Upper lobe of left lung (tissue), 6 donors: Measurements from ENCODE around the gene MAST4. TPM values are rescaled to one million over a fixed set of nuclear protein-coding genes. Genes with fewer than 3 reads are reported as not detected.

ENCODE experiments used
- ATAC-seq, 2 donors: fragments of 200-7000 bp; cut with Tn5 transposase; one replicate each; pipeline ENCODE4 v1.9.1; 2022; ENCODE audit warnings: mild to moderate bottlenecking in 2 of 2, moderate library complexity in 2 of 2; ENCODE audit not compliant: low FRiP score in 2 of 2
- DNase-seq, 2 donors: peaks; one replicate each; pipeline ENCODE4 v3.0.0-alpha.2; 2019 to 2020
- H3K27ac ChIP-seq, 4 donors: fragments of 200-600 bp; sonication (generic); one replicate each; pipeline ENCODE4 v1.5.1; 2016 to 2019
- H3K27me3 ChIP-seq, 4 donors: fragments of 200-600 bp; sonication (generic); one replicate each; pipeline ENCODE4 v1.5.1; 2017 to 2019
- H3K36me3 ChIP-seq, 4 donors: fragments of 200-600 bp; sonication (generic); one replicate each; pipeline ENCODE4 v1.5.1; 2016 to 2019
- H3K4me1 ChIP-seq, 4 donors: fragments of 200-600 bp; sonication (generic); one replicate each; pipeline ENCODE4 v1.5.1; 2018 to 2019
- H3K4me3 ChIP-seq, 4 donors: fragments of 200-600 bp; sonication (generic); one replicate each; pipeline ENCODE4 v1.5.1; 2017 to 2019; ENCODE audit warnings: mild to moderate bottlenecking in 2 of 4, moderate library complexity in 1 of 4
- H3K9me3 ChIP-seq, 4 donors: fragments of 200-600 bp; sonication (generic); one replicate each; pipeline ENCODE4 v1.5.1; 2018 to 2019
- EP300 ChIP-seq, 4 donors: sonication (generic); formaldehyde crosslinking; IDR thresholded peaks; one replicate each; pipeline ENCODE4 v1.5.1; 2017; ENCODE audit warnings: antibody characterized with exemption in 4 of 4, control low read depth in 2 of 4
- POLR2A ChIP-seq, 4 donors: fragments of 450-650 bp; IDR thresholded peaks; one replicate each; pipeline ENCODE4 v1.5.1; 2016 to 2017; ENCODE audit warnings: antibody characterized with exemption in 4 of 4, mild to moderate bottlenecking in 2 of 4
- POLR2AphosphoS5 ChIP-seq, 2 donors: sonication (generic); formaldehyde crosslinking; IDR thresholded peaks; one replicate each; pipeline ENCODE4 v1.5.1; 2017; ENCODE audit warnings: antibody characterized with exemption in 2 of 2
- WGBS, 2 donors: methylation state at CpG; one replicate each; pipeline ENCODE4 v1.1.5; 2017 to 2018; 5-methylcytosine and 5-hydroxymethylcytosine counted together
- total RNA-seq, 6 donors: library from RNA; depleted of rRNA in 4 of 6; stranded (reverse); fragments of >200 nt in 4 of 6; gene quantifications; one replicate each; pipeline versions ENCODE4 v1.1.0 to v1.2.1, GENCODE V29; 2016 to 2021
- TF ChIP-seq, protein P1 (sequence below), 6 experiments: fragments of 450-650 bp in 4 of 6; fragments of 200-600 bp in 2 of 6; sonication (generic) in 2 of 6; IDR thresholded peaks; one replicate each; pipeline ENCODE4 v1.5.1; 2016 to 2019; ENCODE audit warnings: antibody characterized with exemption in 6 of 6
- donor health status: DM: no; HTN: no; CAD: no; lungs with moderate emphysema.
- donor health status: DM: no; HTN: yes; CAD: no; lungs with severe emphysema.

MAST4 gene
- total RNA-seq, 6 donors from 2014 or later = 44.8 to 229 (median 66.4) TPM

DNA sequence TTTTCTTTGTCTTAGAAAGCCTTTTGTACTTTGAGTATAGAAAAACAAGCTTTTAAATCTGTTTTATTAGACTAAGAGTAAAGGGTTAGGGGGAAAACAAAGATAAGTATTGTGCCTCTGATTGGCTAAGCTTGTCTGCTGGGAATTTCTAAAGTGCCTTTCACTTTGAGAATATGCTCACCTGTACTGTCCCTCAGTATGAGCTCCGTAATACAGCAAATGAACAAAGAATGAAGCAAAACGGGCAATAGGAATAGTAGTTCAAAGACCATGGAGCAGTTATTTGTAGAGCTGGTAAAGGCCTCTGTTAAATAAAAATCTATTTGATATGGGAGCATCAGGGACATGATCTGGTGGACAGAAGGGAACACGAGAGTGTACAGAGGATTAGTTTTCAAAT lies 277.8 kb downstream of the MAST4 start:
- Histone ChIP-seq H3K36me3 (no peaks in the 10 kb centered on the region), H3K4me1 (peaks cover 0 to 4% (median 0%) of the 10 kb centered on the region in 4 donors), H3K27ac (no peak overlapping the region), H3K4me3 (no peak overlapping the region), H3K27me3 (no peaks in the 10 kb centered on the region), H3K9me3 (no peaks in the 10 kb centered on the region)
- DNase-seq (no peak), ATAC-seq (no peak)
- TF ChIP-seq POLR2A (IDR thresholded peaks at IDR 0.05) = no peak
- no peak for TF ChIP-seq EP300 (IDR thresholded peaks at IDR 0.05)
- TF ChIP-seq, protein P1, sequence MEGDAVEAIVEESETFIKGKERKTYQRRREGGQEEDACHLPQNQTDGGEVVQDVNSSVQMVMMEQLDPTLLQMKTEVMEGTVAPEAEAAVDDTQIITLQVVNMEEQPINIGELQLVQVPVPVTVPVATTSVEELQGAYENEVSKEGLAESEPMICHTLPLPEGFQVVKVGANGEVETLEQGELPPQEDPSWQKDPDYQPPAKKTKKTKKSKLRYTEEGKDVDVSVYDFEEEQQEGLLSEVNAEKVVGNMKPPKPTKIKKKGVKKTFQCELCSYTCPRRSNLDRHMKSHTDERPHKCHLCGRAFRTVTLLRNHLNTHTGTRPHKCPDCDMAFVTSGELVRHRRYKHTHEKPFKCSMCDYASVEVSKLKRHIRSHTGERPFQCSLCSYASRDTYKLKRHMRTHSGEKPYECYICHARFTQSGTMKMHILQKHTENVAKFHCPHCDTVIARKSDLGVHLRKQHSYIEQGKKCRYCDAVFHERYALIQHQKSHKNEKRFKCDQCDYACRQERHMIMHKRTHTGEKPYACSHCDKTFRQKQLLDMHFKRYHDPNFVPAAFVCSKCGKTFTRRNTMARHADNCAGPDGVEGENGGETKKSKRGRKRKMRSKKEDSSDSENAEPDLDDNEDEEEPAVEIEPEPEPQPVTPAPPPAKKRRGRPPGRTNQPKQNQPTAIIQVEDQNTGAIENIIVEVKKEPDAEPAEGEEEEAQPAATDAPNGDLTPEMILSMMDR (IDR thresholded peaks at IDR 0.05) = no peak
- TF ChIP-seq POLR2AphosphoS5 (IDR thresholded peaks at IDR 0.05) = no peak
- WGBS, 2 donors = 67 to 84% methylated on average over 3 of the region's 3 CpGs

DNA sequence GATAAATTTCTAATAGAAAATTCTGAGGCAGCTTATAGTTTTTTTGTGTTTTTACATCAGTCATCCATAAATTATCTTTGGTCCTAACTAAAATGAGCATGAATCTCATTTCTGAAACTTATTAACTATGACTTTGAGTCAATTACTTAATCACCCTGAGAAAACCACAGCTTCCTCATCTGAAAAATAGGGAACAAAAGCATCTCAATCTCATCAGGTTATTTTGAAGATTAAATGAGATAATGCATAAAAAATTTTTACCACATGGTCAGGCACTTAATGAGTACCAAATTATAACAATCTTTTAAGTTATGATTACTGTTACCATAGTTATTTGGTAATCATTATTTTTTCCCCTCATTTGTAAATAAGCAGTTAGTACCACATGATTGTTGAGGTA lies 279.1 kb downstream of the MAST4 start:
- ATAC-seq = no peak
- H3K9me3 ChIP-seq = no peaks in the 10 kb centered on the region
- peaks cover 0 to 4% (median 0%) of the 10 kb centered on the region in 4 donors for H3K4me1 ChIP-seq
- DNase-seq = no peak
- H3K36me3 ChIP-seq = no peaks in the 10 kb centered on the region
- H3K4me3 ChIP-seq = no peak overlapping the region
- TF ChIP-seq, protein P1 (IDR thresholded peaks at IDR 0.05) = no peak
- TF ChIP-seq POLR2AphosphoS5 (IDR thresholded peaks at IDR 0.05) (no peak), POLR2A (IDR thresholded peaks at IDR 0.05) (no peak), EP300 (IDR thresholded peaks at IDR 0.05) (no peak)
- H3K27ac ChIP-seq = no peak overlapping the region
- H3K27me3 ChIP-seq = no peaks in the 10 kb centered on the region

DNA sequence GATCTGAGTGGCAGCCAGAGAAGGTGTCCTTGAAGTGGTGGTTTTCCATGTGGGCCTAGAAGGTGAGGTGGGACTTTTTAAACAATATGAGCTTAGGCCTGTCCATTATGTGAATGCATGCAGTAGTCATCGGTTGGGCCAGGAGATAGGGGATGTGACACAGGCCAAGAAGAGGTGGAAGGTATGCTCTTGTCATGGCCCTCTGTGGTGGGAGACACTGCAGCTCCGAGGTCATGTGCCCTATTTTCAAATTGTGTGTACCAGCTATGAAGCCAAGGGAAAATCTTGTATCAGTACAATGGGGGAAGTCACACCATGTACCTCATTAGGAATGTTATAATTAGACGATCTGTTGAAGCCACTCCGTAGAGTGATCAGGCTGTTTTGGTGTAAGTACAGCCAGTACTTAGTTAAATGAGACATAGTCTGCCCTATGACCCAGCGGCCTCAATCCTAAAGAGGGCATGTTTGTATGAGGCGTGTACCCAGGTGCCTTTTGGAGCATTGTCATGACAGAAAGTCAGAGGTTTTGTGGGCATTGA lies 280.1 kb downstream of the MAST4 start:
- no peaks in the 10 kb centered on the region for H3K36me3 ChIP-seq
- H3K4me3 ChIP-seq = no peak overlapping the region
- no peak overlapping the region for H3K27ac ChIP-seq
- peaks cover under 1 to 6% (median 3%) of the 10 kb centered on the region in 4 donors for H3K4me1 ChIP-seq
- ATAC-seq (no peak), DNase-seq (no peak)
- no peaks in the 10 kb centered on the region for H3K27me3 ChIP-seq
- no peaks in the 10 kb centered on the region for H3K9me3 ChIP-seq
- no peak for TF ChIP-seq EP300 (IDR thresholded peaks at IDR 0.05)
- TF ChIP-seq, protein P1 (IDR thresholded peaks at IDR 0.05) = no peak
- 97 to 99% methylated on average over 6 of the region's 6 CpGs for WGBS, 2 donors

DNA sequence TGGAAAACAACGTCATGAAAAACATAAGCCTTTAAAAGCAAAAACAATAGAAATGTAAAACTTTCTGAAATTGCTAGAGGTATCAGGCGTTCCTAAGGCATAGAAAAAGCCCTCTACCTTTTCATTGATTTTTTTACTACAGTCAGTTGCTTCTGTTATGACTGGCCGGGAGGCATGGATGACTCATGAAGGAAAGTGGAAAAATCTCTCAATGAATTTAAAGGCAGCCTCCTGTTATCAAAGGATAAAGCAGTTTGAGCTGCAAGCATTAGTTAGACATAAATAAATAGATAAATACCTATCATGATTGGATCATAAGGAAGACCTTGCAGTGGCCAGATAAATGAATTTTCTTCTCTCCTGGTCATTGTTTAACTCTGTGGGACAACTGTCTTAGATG lies 281.6 kb downstream of the MAST4 start:
- no peaks in the 10 kb centered on the region for H3K36me3 ChIP-seq
- no peaks in the 10 kb centered on the region for H3K9me3 ChIP-seq
- DNase-seq (no peak), ATAC-seq (no peak)
- WGBS, 2 donors = 85 to 87% methylated on average over 3 of the region's 3 CpGs
- peaks cover 10 to 16% (median 13%) of the 10 kb centered on the region in 4 donors for H3K4me1 ChIP-seq
- TF ChIP-seq POLR2A (IDR thresholded peaks at IDR 0.05) = no peak
- no peak for TF ChIP-seq POLR2AphosphoS5 (IDR thresholded peaks at IDR 0.05)
- TF ChIP-seq, protein P1 (IDR thresholded peaks at IDR 0.05) = no peak
- no peak for TF ChIP-seq EP300 (IDR thresholded peaks at IDR 0.05)
- H3K27me3 ChIP-seq = no peaks in the 10 kb centered on the region
- no peak overlapping the region for H3K4me3 ChIP-seq
- H3K27ac ChIP-seq = no peak overlapping the region

DNA sequence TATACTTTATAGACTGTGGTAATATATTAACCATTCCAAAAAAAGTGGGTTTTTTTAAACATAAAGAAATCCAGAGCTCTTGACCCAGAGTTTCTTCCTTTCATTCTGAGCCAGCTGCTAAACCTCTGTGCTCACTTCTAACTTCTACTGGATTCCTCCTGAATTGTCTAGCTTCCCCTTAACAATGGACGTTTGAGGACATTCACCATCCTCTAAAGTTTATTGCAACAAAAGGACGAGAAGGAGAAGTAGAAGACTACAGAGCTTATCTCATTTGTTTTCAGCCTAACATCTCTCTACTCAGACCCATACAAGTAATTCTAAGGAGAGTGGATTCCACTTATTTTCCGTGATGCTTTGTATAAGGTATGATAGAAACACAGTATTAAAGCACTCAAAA lies 284.2 kb downstream of the MAST4 start:
- Histone ChIP-seq H3K9me3 (no peaks in the 10 kb centered on the region), H3K27me3 (no peaks in the 10 kb centered on the region), H3K27ac (peak overlapping the region in 2 of 4 donors; percentile 2 to 59), H3K36me3 (no peaks in the 10 kb centered on the region), H3K4me3 (no peak overlapping the region), H3K4me1 (peaks cover 10 to 19% (median 13%) of the 10 kb centered on the region in 4 donors)
- ATAC-seq = no peak
- WGBS, 2 donors = 55 to 68% methylated on average over 3 of the region's 3 CpGs
- DNase-seq = no peak
- TF ChIP-seq, protein P1 (IDR thresholded peaks at IDR 0.05) = no peak
- TF ChIP-seq POLR2AphosphoS5 (IDR thresholded peaks at IDR 0.05) = no peak
- TF ChIP-seq EP300 (IDR thresholded peaks at IDR 0.05) = no peak
- TF ChIP-seq POLR2A (IDR thresholded peaks at IDR 0.05) = no peak
